GM10266 (cell line): Measurements from ENCODE around the gene HMGN3.
A peak's percentile ranks its signal among the peaks of the same experiment; 100 is the strongest.

Experiments
- DNase-seq: peaks from one replicate; pipeline ENCODE4 v3.0.0; 2012; ENCODE audit errors: extremely low spot score
- CTCF ChIP-seq: IDR thresholded peaks from 2 replicates; pipeline ENCODE4 v1.5.1; 2012; ENCODE audit warnings: mild to moderate bottlenecking, low read depth; ENCODE audit not compliant: control insufficient read depth, insufficient read depth; ENCODE audit errors: missing control alignments

Gene HMGN3

DNA sequence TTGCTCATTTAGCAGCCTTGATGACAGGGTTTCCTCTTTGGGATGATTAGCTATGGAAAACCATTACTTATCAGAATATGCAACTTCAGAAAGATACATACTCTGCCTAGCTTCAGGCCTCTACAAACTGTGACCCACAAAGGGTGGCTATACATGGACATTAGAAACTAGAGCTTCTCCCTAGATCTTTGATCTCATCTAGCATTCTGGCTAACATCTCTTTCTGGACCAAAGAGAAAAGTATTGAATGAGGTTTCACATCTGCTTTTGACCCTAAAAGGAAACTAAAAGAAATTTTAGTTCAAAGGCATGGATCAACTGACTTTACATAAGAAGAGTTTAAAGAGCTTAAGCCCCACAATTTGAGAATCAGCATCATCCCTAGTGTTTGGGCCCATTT lies 12.4 kb upstream of the HMGN3 start:
- no peak for TF ChIP-seq CTCF
- peak; percentile 22 for DNase-seq

- no peak for TF ChIP-seq CTCF
- DNase-seq = no peak
These were observed 6.7 kb upstream of the HMGN3 start for GRCh38 chr6:79241228-79241627.

DNA sequence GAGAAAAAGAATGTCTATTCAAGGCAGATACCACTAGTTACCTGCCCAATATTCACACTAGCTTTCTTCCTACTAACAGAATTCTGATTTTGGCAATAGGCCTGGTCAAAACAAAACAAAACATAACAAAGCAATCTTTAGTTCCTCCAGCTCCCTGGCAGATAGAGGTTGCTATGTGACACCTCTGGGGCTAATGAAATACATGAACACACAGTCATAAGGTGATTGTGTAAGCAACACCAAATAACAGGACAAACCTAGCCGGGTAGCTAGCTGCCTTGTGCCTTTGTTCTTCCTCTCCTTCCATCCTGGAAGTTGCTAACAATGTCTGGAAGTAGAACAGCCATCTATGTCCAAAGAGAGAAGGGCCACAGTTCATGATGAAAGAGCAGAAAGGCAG lies 6.0 kb upstream of the HMGN3 start:
- DNase-seq = no peak
- no peak for TF ChIP-seq CTCF

- peak; percentile 25 for DNase-seq
- no peak for TF ChIP-seq CTCF
These were observed 5.2 kb upstream of the HMGN3 start for GRCh38 chr6:79239536-79240168.

DNA sequence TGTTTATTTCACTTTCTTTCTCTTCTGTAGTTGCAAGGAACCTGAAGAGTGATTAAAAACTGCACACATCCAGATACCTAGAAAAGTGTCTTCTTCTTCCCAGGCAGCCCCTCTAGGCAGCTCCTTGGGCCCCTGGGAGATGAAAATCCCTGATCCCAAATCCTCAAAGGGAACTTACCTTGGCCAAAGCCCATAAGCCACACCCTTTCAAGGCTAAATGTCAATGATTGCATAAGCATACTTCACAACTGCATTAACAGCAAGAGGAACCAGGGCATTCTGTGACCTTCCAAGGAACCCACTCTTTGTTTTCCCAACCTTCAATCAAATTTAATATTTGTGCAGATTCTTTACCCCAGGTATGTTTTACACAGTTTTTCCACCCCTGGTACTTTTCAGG lies 4.4 kb upstream of the HMGN3 start:
- no peak for DNase-seq
- no peak for TF ChIP-seq CTCF

DNA sequence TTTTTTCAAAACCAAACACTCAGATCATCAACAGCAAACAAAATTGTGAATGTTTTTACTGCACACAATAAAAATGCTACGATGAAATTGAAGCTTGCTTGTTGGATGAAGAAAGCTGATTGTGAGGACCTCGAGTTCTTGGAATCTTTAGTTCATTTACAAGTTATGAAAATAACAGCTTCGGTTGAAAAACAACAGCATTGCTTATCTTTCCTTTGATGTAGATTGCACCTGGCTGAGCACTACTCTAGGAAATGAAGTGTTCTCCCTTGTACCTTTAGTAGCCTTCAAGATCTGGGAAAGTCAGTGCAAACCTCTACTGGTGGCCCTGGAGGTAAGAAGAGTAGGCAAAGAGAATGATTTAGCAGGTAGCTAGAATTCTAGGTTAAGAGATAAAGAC lies 2.2 kb upstream of the HMGN3 start:
- no peak for TF ChIP-seq CTCF
- DNase-seq = no peak

GRCh38 chr6:79233611-79234149 lies 802 bp downstream of the HMGN3 start:
- peak; percentile 67 for DNase-seq
- TF ChIP-seq CTCF = no peak
